ENCODE data around the gene REXO2.

Gene REXO2

DNA sequence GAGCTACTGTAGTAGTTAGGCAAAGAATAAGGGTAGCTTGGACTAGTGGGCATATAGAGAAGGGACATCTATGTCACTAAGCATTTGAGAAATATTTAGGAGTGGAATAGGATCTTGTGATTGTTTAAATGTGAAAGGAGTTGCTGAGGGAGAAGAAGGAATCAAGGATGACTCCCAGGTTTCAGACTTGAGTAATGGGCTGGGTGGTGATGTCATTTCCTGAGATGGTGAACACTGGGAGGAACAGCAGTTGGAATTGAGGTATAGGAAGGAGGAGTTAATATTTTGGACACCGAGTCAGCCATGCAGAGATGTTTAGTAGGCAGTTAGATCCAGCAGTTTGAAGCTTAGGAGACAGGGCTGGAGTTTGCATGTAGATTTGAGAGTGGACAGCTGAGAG, 40.1 kb downstream of the REXO2 start:
- TF ChIP-seq, protein P1, sequence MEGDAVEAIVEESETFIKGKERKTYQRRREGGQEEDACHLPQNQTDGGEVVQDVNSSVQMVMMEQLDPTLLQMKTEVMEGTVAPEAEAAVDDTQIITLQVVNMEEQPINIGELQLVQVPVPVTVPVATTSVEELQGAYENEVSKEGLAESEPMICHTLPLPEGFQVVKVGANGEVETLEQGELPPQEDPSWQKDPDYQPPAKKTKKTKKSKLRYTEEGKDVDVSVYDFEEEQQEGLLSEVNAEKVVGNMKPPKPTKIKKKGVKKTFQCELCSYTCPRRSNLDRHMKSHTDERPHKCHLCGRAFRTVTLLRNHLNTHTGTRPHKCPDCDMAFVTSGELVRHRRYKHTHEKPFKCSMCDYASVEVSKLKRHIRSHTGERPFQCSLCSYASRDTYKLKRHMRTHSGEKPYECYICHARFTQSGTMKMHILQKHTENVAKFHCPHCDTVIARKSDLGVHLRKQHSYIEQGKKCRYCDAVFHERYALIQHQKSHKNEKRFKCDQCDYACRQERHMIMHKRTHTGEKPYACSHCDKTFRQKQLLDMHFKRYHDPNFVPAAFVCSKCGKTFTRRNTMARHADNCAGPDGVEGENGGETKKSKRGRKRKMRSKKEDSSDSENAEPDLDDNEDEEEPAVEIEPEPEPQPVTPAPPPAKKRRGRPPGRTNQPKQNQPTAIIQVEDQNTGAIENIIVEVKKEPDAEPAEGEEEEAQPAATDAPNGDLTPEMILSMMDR (conservative IDR thresholded peaks at IDR 0.05; ENCODE audit: low read depth, low read length): no peak
- no peak for DNase-seq (ENCODE audit: low read depth)
- no peak overlapping the region for H3K4me3 ChIP-seq (ENCODE audit: low read depth, low read length)

DNA sequence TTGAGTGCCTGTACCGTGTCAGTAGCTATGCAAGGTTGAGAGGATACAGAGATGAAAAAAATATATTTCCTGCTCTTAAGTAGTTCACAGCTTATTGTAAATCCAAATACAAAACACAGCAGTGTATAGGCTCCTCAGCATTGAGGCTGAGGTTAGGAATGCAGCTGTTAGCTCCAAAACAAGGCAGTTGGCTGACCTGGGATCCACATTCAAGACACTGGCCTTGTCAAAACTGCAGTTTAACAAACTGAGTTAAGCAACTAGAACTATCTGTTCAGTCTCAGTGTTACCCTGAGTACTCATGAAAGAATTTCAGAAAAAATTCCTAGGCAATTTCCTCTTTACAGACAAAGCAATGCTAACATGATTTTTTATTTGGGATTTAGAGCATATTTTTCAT, 42.8 kb downstream of the REXO2 start:
- TF ChIP-seq, protein P1 (conservative IDR thresholded peaks at IDR 0.05; ENCODE audit: low read depth, low read length): no peak
- H3K4me3 ChIP-seq (ENCODE audit: low read depth, low read length): no peak overlapping the region
- peak; percentile 18 for DNase-seq (ENCODE audit: low read depth)

DNA sequence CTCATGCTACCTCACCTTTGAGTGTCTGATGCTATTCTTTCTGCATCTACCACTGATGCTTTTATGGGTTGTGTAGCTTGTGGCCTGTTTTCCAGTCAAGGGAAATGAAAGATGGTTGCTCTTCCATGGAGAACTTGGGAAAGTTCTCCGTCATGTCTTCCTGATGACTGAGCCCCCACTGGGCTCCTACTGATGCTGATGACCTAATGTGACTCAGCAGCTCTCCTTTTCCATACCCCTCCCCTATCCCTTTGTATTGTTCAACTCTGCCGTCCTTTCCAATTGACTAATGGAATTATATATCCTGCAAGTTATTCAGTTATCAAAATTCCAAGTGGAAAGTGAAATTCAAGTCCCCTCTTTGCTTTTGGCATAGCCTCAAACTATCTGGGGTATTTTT, 44.7 kb downstream of the REXO2 start:
- TF ChIP-seq, protein P1 (conservative IDR thresholded peaks at IDR 0.05; ENCODE audit: low read depth, low read length): no peak
- no peak overlapping the region for H3K4me3 ChIP-seq (ENCODE audit: low read depth, low read length)
- no peak for DNase-seq (ENCODE audit: low read depth)

DNA sequence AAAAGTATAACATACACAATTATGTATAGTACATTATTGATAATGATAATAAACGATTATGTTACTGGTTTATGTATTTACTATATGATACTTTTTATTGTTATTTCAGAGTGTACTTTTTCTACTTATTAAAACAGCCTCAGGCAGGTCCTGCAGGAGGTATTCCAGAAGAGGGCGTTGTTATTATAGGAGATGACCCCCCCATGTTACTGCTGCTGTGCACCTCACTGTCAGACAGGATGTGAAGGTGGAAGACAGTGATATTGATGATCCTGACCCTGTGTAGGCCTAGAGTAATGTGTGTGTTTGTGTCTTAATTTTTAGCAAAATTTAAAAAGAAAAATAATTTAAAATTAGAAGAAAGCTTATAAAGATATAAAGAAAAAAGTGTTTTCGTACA, 57.6 kb downstream of the REXO2 start:
- no peak for DNase-seq (ENCODE audit: low read depth)
- TF ChIP-seq, protein P1 (conservative IDR thresholded peaks at IDR 0.05; ENCODE audit: low read depth, low read length): no peak
- no peak overlapping the region for H3K4me3 ChIP-seq (ENCODE audit: low read depth, low read length)

DNA sequence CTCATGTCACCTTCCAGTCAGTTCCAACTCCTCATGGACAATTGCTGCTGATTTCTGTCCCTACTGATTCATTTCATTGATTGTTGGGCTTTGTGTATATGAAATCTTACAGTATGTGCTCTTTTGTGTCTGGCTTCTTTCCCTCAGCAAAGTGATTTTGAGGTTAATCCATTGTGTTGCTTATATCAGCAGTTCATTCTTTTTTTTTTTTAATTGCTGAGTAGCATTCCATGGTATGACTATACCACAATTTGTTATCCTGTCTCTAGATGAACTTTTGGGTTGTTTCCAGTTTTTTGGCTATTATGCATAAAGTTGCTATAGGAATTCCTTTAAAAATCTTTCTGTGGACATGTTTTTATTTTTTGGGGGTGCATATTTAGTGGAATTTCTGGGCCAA, 60.5 kb downstream of the REXO2 start:
- no peak overlapping the region for H3K4me3 ChIP-seq (ENCODE audit: low read depth, low read length)
- TF ChIP-seq, protein P1 (conservative IDR thresholded peaks at IDR 0.05; ENCODE audit: low read depth, low read length): no peak
- no peak for DNase-seq (ENCODE audit: low read depth)
